ENCODE data around the gene PLCH1. TPM values are rescaled to one million over a fixed set of nuclear protein-coding genes. Genes with fewer than 3 reads are reported as not detected.
A peak's percentile ranks its signal among the peaks of the same experiment; 100 is the strongest.

PLCH1 gene
- total RNA-seq, 1 experiment from 2014 or later: 13.4 TPM

- no peaks in the 10 kb centered on the region for H3K36me3 Mint-ChIP-seq (ENCODE audit: insufficient read depth, unreplicated experiment)
- H3K9me3 Mint-ChIP-seq (ENCODE audit: low read depth, unreplicated experiment): no peaks in the 10 kb centered on the region
- TF ChIP-seq CTCF (IDR thresholded peaks at IDR 0.05; ENCODE audit: unreplicated experiment): no peak
- no peaks in the 10 kb centered on the region for H3K27me3 Mint-ChIP-seq (ENCODE audit: unreplicated experiment)
- CTCF ChIA-PET: no interaction called here
- H3K4me3 Mint-ChIP-seq (ENCODE audit: low read depth, unreplicated experiment): no peak overlapping the region
- no TSS peak for BruUV-seq (replicated peaks)
- DNase-seq: no peak
- no peak overlapping the region for H3K27ac Mint-ChIP-seq (ENCODE audit: unreplicated experiment)
- intact Hi-C loops (cut with micrococcal nuclease; ENCODE audit: unreplicated experiment): no loop called here
- no peaks in the 10 kb centered on the region for H3K4me1 Mint-ChIP-seq (ENCODE audit: low read depth, unreplicated experiment)
Observed at GRCh38 chr3:155360281-155360680, 384.6 kb downstream of the PLCH1 start.

GRCh38 chr3:155356594-155357370, 388.1 kb downstream of the PLCH1 start:
- Mint-ChIP-seq H3K9me3 (ENCODE audit: low read depth, unreplicated experiment) (no peaks in the 10 kb centered on the region), H3K27me3 (ENCODE audit: unreplicated experiment) (no peaks in the 10 kb centered on the region), H3K4me3 (ENCODE audit: low read depth, unreplicated experiment) (no peak overlapping the region), H3K36me3 (ENCODE audit: insufficient read depth, unreplicated experiment) (no peaks in the 10 kb centered on the region), H3K27ac (ENCODE audit: unreplicated experiment) (no peak overlapping the region), H3K4me1 (ENCODE audit: low read depth, unreplicated experiment) (no peaks in the 10 kb centered on the region)
- CTCF ChIA-PET: interaction anchor here (0.6 to 1.7 kb wide), 4 partner anchors 31 to 348 kb away, joined by 3 to 10 read pairs (median 3); no protein-coding TSS in a partner anchor
- peak; percentile 18 for DNase-seq
- intact Hi-C loops (cut with micrococcal nuclease; ENCODE audit: unreplicated experiment): no loop called here
- BruUV-seq (replicated peaks): no TSS peak
- TF ChIP-seq CTCF (IDR thresholded peaks at IDR 0.05; ENCODE audit: unreplicated experiment): no peak

GRCh38 chr3:155354658-155355057, 390.2 kb downstream of the PLCH1 start:
- no peak for TF ChIP-seq CTCF (IDR thresholded peaks at IDR 0.05; ENCODE audit: unreplicated experiment)
- DNase-seq: no peak
- no peaks in the 10 kb centered on the region for H3K27me3 Mint-ChIP-seq (ENCODE audit: unreplicated experiment)
- H3K27ac Mint-ChIP-seq (ENCODE audit: unreplicated experiment): no peak overlapping the region
- no TSS peak for BruUV-seq (replicated peaks)
- CTCF ChIA-PET: interaction anchor here (1.2 kb wide), 1 partner anchor 347 kb away, joined by 4 read pairs; no protein-coding TSS in a partner anchor
- H3K9me3 Mint-ChIP-seq (ENCODE audit: low read depth, unreplicated experiment): no peaks in the 10 kb centered on the region
- no peak overlapping the region for H3K4me3 Mint-ChIP-seq (ENCODE audit: low read depth, unreplicated experiment)
- no peaks in the 10 kb centered on the region for H3K4me1 Mint-ChIP-seq (ENCODE audit: low read depth, unreplicated experiment)
- intact Hi-C loops (cut with micrococcal nuclease; ENCODE audit: unreplicated experiment): no loop called here
- no peaks in the 10 kb centered on the region for H3K36me3 Mint-ChIP-seq (ENCODE audit: insufficient read depth, unreplicated experiment)

DNA sequence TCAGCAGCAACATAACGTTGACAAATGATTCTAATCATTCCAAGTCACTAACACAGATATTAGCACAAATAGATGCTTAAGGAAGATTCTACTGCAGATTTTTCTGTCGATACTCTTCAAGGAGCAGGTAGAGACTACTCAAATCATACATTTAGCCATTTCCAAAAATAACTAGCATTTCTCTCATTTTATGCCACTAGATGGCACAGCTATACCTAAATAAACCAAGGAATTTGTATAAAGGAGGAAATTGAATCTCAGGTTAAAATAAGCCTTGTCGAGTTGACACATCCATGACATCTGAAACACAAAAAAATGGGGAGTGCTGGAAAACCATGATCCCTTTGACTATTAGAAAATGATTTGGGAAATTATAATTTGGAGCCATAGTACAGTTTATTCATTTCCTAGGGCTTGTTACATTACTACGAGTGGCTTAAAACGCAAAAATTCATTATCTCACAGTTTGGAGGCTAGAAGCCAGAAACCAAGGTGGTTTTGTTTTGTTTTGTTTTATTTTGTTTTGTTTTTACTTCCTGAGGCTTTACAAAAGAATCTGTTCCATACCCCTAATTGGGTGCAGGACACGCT, 391.9 kb downstream of the PLCH1 start:
- CTCF ChIA-PET: interaction anchor here (0.7 to 2.7 kb wide), 4 partner anchors 29 to 643 kb away, joined by 3 to 26 read pairs (median 3); no protein-coding TSS in a partner anchor
- Mint-ChIP-seq H3K27me3 (ENCODE audit: unreplicated experiment) (no peaks in the 10 kb centered on the region), H3K9me3 (ENCODE audit: low read depth, unreplicated experiment) (no peaks in the 10 kb centered on the region), H3K4me3 (ENCODE audit: low read depth, unreplicated experiment) (no peak overlapping the region), H3K36me3 (ENCODE audit: insufficient read depth, unreplicated experiment) (no peaks in the 10 kb centered on the region), H3K27ac (ENCODE audit: unreplicated experiment) (no peak overlapping the region), H3K4me1 (ENCODE audit: low read depth, unreplicated experiment) (no peaks in the 10 kb centered on the region)
- BruUV-seq (replicated peaks): no TSS peak
- peak; percentile 77 for TF ChIP-seq CTCF (IDR thresholded peaks at IDR 0.05; ENCODE audit: unreplicated experiment)
- intact Hi-C loops (cut with micrococcal nuclease; ENCODE audit: unreplicated experiment): loop anchor here (1.0 to 2.0 kb wide), 3 partner anchors 30 to 507 kb away; no protein-coding TSS in a partner anchor
- no peak for DNase-seq

Measured in Calu3 (cell line).